ENCODE measurements around the gene SLC39A10.

DNA sequence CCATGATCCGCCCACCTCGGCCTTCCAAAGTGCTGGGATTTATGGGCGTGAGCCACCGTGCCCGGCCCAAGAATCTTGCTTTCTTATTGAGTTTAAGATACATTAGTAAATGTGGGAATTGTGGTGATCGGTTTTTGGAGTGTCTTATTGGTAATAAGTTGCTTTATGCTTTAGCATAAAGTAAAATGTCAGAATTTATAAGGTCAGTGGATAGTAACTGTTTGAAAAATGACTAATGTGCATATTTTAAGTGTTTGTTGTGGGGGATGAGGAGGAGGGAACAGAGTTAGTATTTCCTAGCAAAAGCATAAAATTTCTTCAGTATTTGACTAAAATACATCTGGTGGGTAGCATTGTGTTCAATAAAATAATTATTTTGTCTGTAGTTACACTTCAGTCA, 77.4 kb downstream of the SLC39A10 start:
- TF ChIP-seq, protein P1, sequence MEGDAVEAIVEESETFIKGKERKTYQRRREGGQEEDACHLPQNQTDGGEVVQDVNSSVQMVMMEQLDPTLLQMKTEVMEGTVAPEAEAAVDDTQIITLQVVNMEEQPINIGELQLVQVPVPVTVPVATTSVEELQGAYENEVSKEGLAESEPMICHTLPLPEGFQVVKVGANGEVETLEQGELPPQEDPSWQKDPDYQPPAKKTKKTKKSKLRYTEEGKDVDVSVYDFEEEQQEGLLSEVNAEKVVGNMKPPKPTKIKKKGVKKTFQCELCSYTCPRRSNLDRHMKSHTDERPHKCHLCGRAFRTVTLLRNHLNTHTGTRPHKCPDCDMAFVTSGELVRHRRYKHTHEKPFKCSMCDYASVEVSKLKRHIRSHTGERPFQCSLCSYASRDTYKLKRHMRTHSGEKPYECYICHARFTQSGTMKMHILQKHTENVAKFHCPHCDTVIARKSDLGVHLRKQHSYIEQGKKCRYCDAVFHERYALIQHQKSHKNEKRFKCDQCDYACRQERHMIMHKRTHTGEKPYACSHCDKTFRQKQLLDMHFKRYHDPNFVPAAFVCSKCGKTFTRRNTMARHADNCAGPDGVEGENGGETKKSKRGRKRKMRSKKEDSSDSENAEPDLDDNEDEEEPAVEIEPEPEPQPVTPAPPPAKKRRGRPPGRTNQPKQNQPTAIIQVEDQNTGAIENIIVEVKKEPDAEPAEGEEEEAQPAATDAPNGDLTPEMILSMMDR (IDR thresholded peaks at IDR 0.05; ENCODE audit: low read depth, low read length), result no peak
- no peak for TF ChIP-seq EZH2phosphoT487 (IDR thresholded peaks at IDR 0.05; ENCODE audit: low read depth)

Measured in OCI-LY3 (cell line).